RCC 7860 (cell line): ENCODE data around the gene MCRIP2.

ENCODE experiments used
- DNase-seq: peaks from one replicate; pipeline ENCODE4 v3.0.0-alpha.2; 2015; ENCODE audit warnings: low spot score
- FAIRE-seq: peaks from 2 replicates; lab custom pipeline; 2012; peaks lifted over from hg19 to GRCh38; lab: Jason Lieb, UNC

The MCRIP2 gene

GRCh38 chr16:693364-693763 is 51.7 kb downstream of the MCRIP2 start:
- FAIRE-seq (no peak), DNase-seq (no peak)

GRCh38 chr16:693766-694165 is 52.1 kb downstream of the MCRIP2 start:
- no peak for FAIRE-seq

GRCh38 chr16:694187-694862 is 52.7 kb downstream of the MCRIP2 start:
- DNase-seq (no peak), FAIRE-seq (no peak)

More at GRCh38 chr16:693766-694165, 52.1 kb downstream of the MCRIP2 start:
- no peak for DNase-seq

GRCh38 chr16:694863-695354 is 53.3 kb downstream of the MCRIP2 start:
- DNase-seq (no peak), FAIRE-seq (no peak)

- no peak for DNase-seq
- FAIRE-seq = no peak
Measured at GRCh38 chr16:695355-696089, 53.9 kb downstream of the MCRIP2 start.
